ENCODE data around the gene RPS26.

DNA sequence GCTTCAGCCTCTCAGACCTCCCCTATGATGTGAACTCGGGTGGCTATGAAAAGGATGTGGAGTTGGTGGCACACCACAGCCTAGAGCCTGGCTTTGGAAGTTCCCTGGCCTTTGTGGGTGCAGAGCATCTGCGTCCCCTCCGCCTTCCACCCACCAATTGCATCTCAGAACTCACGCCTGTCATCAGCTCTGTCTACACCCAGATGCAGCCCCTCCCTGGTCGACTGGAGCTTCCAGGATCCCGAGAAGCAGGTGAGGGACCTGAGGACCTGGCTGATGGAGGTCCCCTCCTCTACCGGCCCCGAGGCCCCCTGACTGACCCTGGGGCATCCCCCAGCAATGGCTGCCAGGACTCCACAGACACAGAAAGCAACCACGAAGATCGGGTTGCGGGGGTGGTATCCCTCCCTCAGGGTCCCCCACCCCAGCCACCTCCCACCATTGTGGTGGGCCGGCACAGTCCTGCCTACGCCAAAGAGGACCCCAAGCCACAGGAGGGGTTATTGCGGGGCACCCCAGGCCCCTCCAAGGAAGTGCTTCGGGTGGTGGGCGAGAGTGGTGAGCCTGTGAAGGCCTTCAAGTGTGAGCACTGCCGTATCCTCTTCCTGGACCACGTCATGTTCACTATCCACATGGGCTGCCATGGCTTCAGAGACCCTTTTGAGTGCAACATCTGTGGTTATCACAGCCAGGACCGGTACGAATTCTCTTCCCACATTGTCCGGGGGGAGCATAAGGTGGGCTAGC lies 7.0 kb upstream of the RPS26 start:
- TF ChIP-seq, protein P1, sequence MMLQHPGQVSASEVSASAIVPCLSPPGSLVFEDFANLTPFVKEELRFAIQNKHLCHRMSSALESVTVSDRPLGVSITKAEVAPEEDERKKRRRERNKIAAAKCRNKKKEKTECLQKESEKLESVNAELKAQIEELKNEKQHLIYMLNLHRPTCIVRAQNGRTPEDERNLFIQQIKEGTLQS (IDR thresholded peaks at IDR 0.05) = no peak
- TF ChIP-seq, protein P1 (CRISPR knock-in tag; conservative IDR thresholded peaks at IDR 0.05) = no peak
- TF ChIP-seq, protein P2, sequence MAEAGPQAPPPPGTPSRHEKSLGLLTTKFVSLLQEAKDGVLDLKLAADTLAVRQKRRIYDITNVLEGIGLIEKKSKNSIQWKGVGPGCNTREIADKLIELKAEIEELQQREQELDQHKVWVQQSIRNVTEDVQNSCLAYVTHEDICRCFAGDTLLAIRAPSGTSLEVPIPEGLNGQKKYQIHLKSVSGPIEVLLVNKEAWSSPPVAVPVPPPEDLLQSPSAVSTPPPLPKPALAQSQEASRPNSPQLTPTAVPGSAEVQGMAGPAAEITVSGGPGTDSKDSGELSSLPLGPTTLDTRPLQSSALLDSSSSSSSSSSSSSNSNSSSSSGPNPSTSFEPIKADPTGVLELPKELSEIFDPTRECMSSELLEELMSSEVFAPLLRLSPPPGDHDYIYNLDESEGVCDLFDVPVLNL (CRISPR knock-in tag; IDR thresholded peaks at IDR 0.05; ENCODE audit: low read depth) = no peak
- TF ChIP-seq HCFC1 (IDR thresholded peaks at IDR 0.05; ENCODE audit: low read depth, low read length) = no peak
